Measurements from ENCODE around the gene OLIG2.

OLIG2 gene

DNA sequence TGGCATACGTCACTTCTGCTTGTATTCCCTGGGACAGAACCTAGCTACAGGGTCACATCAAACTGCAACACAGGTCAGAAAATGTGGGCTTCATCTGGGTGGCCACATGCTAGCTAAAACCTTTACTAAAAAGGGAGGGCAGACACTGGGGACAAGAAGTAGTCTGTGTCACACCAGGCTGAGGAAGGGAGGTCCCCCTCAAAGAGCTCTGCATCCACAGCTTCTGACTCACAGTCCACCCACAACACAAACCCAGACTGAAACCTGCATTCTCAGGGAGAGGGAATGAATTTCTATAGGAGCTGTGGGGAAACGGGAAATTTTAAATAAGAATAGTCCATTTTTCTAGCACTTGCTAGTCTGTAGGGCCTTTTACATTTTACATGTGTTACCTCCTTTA is 16.2 kb downstream of the OLIG2 start:
- Histone ChIP-seq H3K4me1 (ENCODE audit: control insufficient read depth in 2 of 2, insufficient read depth in 2 of 2, low read length in 2 of 2) (no peaks in the 10 kb centered on the region), H3K4me3 (ENCODE audit: low read length in 2 of 2) (no peak overlapping the region), H3K27ac (ENCODE audit: low read depth in 2 of 2, low read length in 2 of 2) (no peak overlapping the region), H3K9me3 (ENCODE audit: control insufficient read depth in 2 of 2, low read length in 2 of 2) (no peaks in the 10 kb centered on the region), H3K36me3 (ENCODE audit: control insufficient read depth in 2 of 2, insufficient read depth in 2 of 2, low read length in 2 of 2) (no peaks in the 10 kb centered on the region), H3K27me3 (ENCODE audit: control insufficient read depth in 2 of 2, insufficient read depth in 2 of 2, low read length in 2 of 2) (peaks cover 0 to 3% of the 10 kb centered on the region in 2 donors), H3K9ac (ENCODE audit: low read depth in 1 of 2, low read length in 2 of 2) (no peak overlapping the region)

DNA sequence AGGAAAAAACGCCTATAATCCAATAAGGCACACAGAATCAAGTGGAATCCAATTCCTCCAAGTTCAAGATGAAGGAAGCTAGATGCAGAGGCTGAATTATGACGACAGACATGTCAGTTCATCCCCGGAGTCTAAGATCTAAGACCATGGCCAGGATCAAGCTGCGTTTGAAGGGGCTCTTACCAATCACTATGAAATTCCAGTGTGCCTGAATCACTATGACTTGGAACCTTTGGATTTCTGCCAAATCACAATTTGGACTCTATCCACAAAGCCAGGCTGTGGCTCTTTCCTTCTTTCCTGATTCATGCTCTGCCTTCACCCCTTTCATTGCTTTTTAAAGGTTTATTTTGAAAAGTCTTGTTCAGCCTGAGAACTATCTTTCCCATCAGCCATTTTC is 17.1 kb downstream of the OLIG2 start:
- H3K9ac ChIP-seq (ENCODE audit: low read depth in 1 of 2, low read length in 2 of 2) = no peak overlapping the region
- H3K4me1 ChIP-seq (ENCODE audit: control insufficient read depth in 2 of 2, insufficient read depth in 2 of 2, low read length in 2 of 2) = no peaks in the 10 kb centered on the region
- no peak overlapping the region for H3K4me3 ChIP-seq (ENCODE audit: low read length in 2 of 2)
- H3K27ac ChIP-seq (ENCODE audit: low read depth in 2 of 2, low read length in 2 of 2) = no peak overlapping the region
- H3K36me3 ChIP-seq (ENCODE audit: control insufficient read depth in 2 of 2, insufficient read depth in 2 of 2, low read length in 2 of 2) = no peaks in the 10 kb centered on the region
- H3K27me3 ChIP-seq (ENCODE audit: control insufficient read depth in 2 of 2, insufficient read depth in 2 of 2, low read length in 2 of 2) = peaks cover 0 to 3% of the 10 kb centered on the region in 2 donors
- H3K9me3 ChIP-seq (ENCODE audit: control insufficient read depth in 2 of 2, low read length in 2 of 2) = no peaks in the 10 kb centered on the region

DNA sequence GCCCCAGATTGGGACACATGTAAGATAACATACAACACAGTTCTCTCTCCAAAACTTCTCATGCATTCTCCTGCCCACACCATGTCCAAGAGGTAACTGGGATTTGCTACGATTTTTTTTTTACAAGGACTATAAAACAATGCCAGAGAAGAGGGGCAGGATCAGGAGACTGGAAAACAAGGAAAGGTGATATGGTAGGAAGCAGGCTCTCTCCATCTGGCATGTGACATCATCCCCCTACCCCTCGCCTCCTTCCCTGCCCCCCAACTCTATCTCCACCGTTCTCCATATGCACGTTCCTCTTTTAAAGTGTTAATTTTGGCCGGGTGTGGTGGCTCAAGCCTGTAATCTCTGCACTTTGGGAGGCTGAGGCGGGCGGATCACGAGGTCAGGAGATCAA is 20.7 kb downstream of the OLIG2 start:
- Histone ChIP-seq H3K9me3 (ENCODE audit: control insufficient read depth in 2 of 2, low read length in 2 of 2) (no peaks in the 10 kb centered on the region), H3K4me1 (ENCODE audit: control insufficient read depth in 2 of 2, insufficient read depth in 2 of 2, low read length in 2 of 2) (no peaks in the 10 kb centered on the region), H3K27ac (ENCODE audit: low read depth in 2 of 2, low read length in 2 of 2) (no peak overlapping the region), H3K27me3 (ENCODE audit: control insufficient read depth in 2 of 2, insufficient read depth in 2 of 2, low read length in 2 of 2) (peaks cover 0 to 5% of the 10 kb centered on the region in 2 donors), H3K4me3 (ENCODE audit: low read length in 2 of 2) (no peak overlapping the region), H3K9ac (ENCODE audit: low read depth in 1 of 2, low read length in 2 of 2) (no peak overlapping the region), H3K36me3 (ENCODE audit: control insufficient read depth in 2 of 2, insufficient read depth in 2 of 2, low read length in 2 of 2) (no peaks in the 10 kb centered on the region)

DNA sequence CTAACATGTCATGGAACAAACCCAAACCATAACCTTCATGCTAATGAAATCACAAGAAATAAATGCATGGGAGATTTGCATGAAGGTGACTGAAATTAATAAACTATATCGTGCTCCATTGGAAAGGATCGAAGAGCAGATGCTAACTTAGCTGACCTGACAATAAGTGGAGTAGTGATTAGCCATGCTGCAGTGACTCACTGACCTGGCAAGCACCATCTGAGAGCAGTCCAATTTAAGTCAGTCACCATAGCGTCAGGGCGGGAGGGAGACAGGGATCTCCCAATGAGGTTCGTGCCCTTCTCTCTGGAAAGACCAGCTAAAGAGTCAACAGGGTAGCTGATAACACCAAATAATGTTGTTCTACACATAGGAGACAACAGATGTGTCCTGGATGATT is 21.5 kb downstream of the OLIG2 start:
- Histone ChIP-seq H3K4me3 (ENCODE audit: low read length in 2 of 2) (no peak overlapping the region), H3K9ac (ENCODE audit: low read depth in 1 of 2, low read length in 2 of 2) (no peak overlapping the region), H3K27ac (ENCODE audit: low read depth in 2 of 2, low read length in 2 of 2) (no peak overlapping the region), H3K36me3 (ENCODE audit: control insufficient read depth in 2 of 2, insufficient read depth in 2 of 2, low read length in 2 of 2) (no peaks in the 10 kb centered on the region), H3K9me3 (ENCODE audit: control insufficient read depth in 2 of 2, low read length in 2 of 2) (no peaks in the 10 kb centered on the region), H3K4me1 (ENCODE audit: control insufficient read depth in 2 of 2, insufficient read depth in 2 of 2, low read length in 2 of 2) (no peaks in the 10 kb centered on the region), H3K27me3 (ENCODE audit: control insufficient read depth in 2 of 2, insufficient read depth in 2 of 2, low read length in 2 of 2) (peaks cover 0 to 5% of the 10 kb centered on the region in 2 donors)

DNA sequence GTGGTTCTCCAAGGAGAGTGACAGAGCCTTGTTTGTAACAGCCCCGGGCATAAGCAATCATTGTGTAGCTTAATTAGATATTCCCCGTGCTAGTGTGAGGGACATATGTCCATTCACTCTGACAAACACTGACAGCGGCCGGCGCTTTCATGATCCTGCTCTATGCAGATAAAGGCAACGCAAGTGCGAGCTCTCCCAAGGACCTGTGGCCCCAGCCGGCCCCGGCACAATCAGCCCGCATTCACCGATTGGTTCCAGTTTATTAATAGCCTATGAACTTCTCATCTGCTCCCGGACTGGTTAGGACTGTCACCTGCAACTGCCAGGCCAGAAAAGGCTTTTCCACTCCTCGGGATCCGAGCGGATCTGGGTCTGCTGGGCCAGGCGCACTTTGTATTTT is 26.2 kb downstream of the OLIG2 start:
- H3K4me3 ChIP-seq (ENCODE audit: low read length in 2 of 2) = no peak overlapping the region
- H3K9me3 ChIP-seq (ENCODE audit: control insufficient read depth in 2 of 2, low read length in 2 of 2) = no peaks in the 10 kb centered on the region
- H3K27ac ChIP-seq (ENCODE audit: low read depth in 2 of 2, low read length in 2 of 2) = no peak overlapping the region
- no peak overlapping the region for H3K9ac ChIP-seq (ENCODE audit: low read depth in 1 of 2, low read length in 2 of 2)
- H3K4me1 ChIP-seq (ENCODE audit: control insufficient read depth in 2 of 2, insufficient read depth in 2 of 2, low read length in 2 of 2) = no peaks in the 10 kb centered on the region
- H3K36me3 ChIP-seq (ENCODE audit: control insufficient read depth in 2 of 2, insufficient read depth in 2 of 2, low read length in 2 of 2) = no peaks in the 10 kb centered on the region
- peaks cover 2 to 6% of the 10 kb centered on the region in 2 donors for H3K27me3 ChIP-seq (ENCODE audit: control insufficient read depth in 2 of 2, insufficient read depth in 2 of 2, low read length in 2 of 2)

DNA sequence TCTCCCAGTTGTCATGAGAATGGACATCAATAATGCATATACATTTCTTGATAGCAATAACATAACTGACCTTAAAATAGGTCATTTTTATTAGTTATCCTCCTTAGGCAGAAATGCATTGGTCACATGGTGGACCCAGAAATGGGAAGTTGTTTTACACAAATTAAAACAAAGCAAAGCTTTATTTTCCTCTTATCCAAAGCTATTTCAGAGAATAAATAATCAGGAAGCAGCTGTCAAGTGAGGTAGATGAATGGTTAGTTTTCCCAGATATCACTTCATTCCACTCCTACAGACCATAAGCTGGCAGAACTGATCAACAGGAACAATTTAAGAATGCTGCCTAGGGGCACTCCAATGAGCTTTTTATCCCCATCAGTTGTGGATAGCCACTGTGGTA is 28.2 kb downstream of the OLIG2 start:
- Histone ChIP-seq H3K9ac (ENCODE audit: low read depth in 1 of 2, low read length in 2 of 2) (no peak overlapping the region), H3K9me3 (ENCODE audit: control insufficient read depth in 2 of 2, low read length in 2 of 2) (no peaks in the 10 kb centered on the region), H3K27me3 (ENCODE audit: control insufficient read depth in 2 of 2, insufficient read depth in 2 of 2, low read length in 2 of 2) (peaks cover 0 to 6% of the 10 kb centered on the region in 2 donors), H3K4me1 (ENCODE audit: control insufficient read depth in 2 of 2, insufficient read depth in 2 of 2, low read length in 2 of 2) (no peaks in the 10 kb centered on the region), H3K36me3 (ENCODE audit: control insufficient read depth in 2 of 2, insufficient read depth in 2 of 2, low read length in 2 of 2) (no peaks in the 10 kb centered on the region), H3K27ac (ENCODE audit: low read depth in 2 of 2, low read length in 2 of 2) (no peak overlapping the region), H3K4me3 (ENCODE audit: low read length in 2 of 2) (no peak overlapping the region)

DNA sequence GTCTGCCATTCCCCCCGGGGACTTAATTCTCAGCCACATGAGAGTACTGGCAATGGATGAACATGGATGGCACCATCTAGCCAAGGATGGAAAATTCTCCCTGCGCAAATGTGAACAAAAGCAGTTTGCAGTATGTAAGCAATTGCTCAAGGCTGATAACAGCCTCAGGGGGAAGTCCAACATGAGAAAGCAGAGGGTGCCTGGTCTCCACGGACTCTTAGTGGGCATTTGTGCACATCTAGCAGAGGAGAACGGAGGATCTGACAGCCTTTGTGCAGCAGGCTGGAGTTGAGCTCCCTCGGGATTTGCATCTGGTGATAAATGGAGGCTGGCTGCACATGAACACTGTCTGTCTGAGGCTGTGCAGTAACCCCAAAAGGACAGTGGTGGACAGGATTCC is 30.3 kb downstream of the OLIG2 start:
- H3K4me1 ChIP-seq (ENCODE audit: control insufficient read depth in 2 of 2, insufficient read depth in 2 of 2, low read length in 2 of 2) = no peaks in the 10 kb centered on the region
- H3K27me3 ChIP-seq (ENCODE audit: control insufficient read depth in 2 of 2, insufficient read depth in 2 of 2, low read length in 2 of 2) = peaks cover 0 to 6% of the 10 kb centered on the region in 2 donors
- H3K36me3 ChIP-seq (ENCODE audit: control insufficient read depth in 2 of 2, insufficient read depth in 2 of 2, low read length in 2 of 2) = no peaks in the 10 kb centered on the region
- no peak overlapping the region for H3K4me3 ChIP-seq (ENCODE audit: low read length in 2 of 2)
- no peaks in the 10 kb centered on the region for H3K9me3 ChIP-seq (ENCODE audit: control insufficient read depth in 2 of 2, low read length in 2 of 2)
- H3K9ac ChIP-seq (ENCODE audit: low read depth in 1 of 2, low read length in 2 of 2) = no peak overlapping the region
- H3K27ac ChIP-seq (ENCODE audit: low read depth in 2 of 2, low read length in 2 of 2) = no peak overlapping the region

DNA sequence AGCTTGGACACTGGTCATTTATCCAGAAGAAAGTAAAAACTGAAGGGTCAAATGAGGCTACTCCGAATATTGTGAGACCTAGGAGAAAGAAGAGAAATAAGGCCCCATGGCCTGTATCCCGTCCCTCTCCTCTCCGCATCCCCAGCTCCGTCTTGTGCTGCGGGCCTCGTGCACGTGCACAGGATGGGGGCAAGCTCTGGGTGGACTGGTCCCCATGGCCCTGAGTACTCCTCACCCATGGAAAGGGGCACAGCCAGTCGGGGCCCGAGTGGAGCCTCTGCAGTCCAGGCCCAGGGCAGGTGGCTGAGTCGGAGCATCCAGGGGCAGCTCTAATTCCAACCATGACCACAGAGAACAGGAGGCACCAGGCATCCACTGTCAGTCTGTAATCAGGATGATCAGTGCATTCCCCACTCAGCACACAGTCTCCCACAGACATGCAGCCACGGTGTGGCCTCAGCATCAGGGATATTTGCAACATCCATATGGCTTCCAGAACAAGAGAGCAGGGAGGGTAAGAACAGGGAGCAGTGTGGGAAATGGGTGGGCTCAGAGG is 31.7 kb downstream of the OLIG2 start:
- H3K27me3 ChIP-seq (ENCODE audit: control insufficient read depth in 2 of 2, insufficient read depth in 2 of 2, low read length in 2 of 2) = peaks cover 0 to 6% of the 10 kb centered on the region in 2 donors
- no peak overlapping the region for H3K4me3 ChIP-seq (ENCODE audit: low read length in 2 of 2)
- H3K9me3 ChIP-seq (ENCODE audit: control insufficient read depth in 2 of 2, low read length in 2 of 2) = no peaks in the 10 kb centered on the region
- H3K4me1 ChIP-seq (ENCODE audit: control insufficient read depth in 2 of 2, insufficient read depth in 2 of 2, low read length in 2 of 2) = no peaks in the 10 kb centered on the region
- H3K27ac ChIP-seq (ENCODE audit: low read depth in 2 of 2, low read length in 2 of 2) = no peak overlapping the region
- H3K9ac ChIP-seq (ENCODE audit: low read depth in 1 of 2, low read length in 2 of 2) = no peak overlapping the region
- H3K36me3 ChIP-seq (ENCODE audit: control insufficient read depth in 2 of 2, insufficient read depth in 2 of 2, low read length in 2 of 2) = no peaks in the 10 kb centered on the region

DNA sequence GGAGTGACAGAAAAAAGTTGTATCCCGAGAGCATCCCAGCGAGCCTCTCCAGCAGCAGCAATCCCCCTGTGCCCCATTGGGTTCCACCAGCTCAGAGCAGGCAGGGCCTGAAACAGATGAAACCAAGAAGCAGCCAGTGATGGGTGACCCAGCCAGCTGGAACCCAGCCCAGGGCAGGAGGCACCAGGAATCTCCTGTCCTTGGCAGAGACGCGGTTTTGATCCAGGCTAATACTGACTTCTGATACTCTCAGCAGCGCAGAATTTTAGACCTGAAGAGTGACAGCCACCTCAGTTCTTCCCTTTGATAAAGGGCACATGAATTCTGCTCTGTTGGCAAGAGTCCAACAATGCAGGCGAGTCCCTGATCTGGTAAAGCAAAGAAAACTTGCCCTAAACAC is 32.8 kb downstream of the OLIG2 start:
- Histone ChIP-seq H3K4me1 (ENCODE audit: control insufficient read depth in 2 of 2, insufficient read depth in 2 of 2, low read length in 2 of 2) (no peaks in the 10 kb centered on the region), H3K27ac (ENCODE audit: low read depth in 2 of 2, low read length in 2 of 2) (no peak overlapping the region), H3K9ac (ENCODE audit: low read depth in 1 of 2, low read length in 2 of 2) (no peak overlapping the region), H3K36me3 (ENCODE audit: control insufficient read depth in 2 of 2, insufficient read depth in 2 of 2, low read length in 2 of 2) (no peaks in the 10 kb centered on the region), H3K27me3 (ENCODE audit: control insufficient read depth in 2 of 2, insufficient read depth in 2 of 2, low read length in 2 of 2) (peaks cover 3 to 6% of the 10 kb centered on the region in 2 donors), H3K9me3 (ENCODE audit: control insufficient read depth in 2 of 2, low read length in 2 of 2) (no peaks in the 10 kb centered on the region), H3K4me3 (ENCODE audit: low read length in 2 of 2) (no peak overlapping the region)

DNA sequence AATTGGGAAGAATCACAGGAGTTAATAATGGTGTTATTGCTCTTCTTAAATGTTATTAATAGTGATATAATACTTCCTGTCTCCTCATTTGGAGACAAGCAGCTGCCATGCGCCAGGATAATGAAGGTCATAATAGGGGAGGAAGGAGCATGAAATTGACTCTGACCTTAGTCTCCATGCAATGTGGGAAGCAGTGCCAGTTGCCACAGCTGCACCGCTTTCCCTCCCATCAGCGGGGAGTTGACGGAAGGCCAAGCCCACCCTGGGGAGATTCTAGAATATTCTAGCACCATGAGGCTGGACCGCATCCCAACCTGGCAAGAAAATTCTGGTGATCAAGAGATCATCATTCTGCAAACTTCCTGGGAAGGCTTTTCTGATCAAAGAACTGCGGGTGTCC is 33.2 kb downstream of the OLIG2 start:
- no peak overlapping the region for H3K9ac ChIP-seq (ENCODE audit: low read depth in 1 of 2, low read length in 2 of 2)
- H3K36me3 ChIP-seq (ENCODE audit: control insufficient read depth in 2 of 2, insufficient read depth in 2 of 2, low read length in 2 of 2) = no peaks in the 10 kb centered on the region
- H3K27me3 ChIP-seq (ENCODE audit: control insufficient read depth in 2 of 2, insufficient read depth in 2 of 2, low read length in 2 of 2) = peaks cover 5 to 6% of the 10 kb centered on the region in 2 donors
- no peak overlapping the region for H3K4me3 ChIP-seq (ENCODE audit: low read length in 2 of 2)
- no peaks in the 10 kb centered on the region for H3K4me1 ChIP-seq (ENCODE audit: control insufficient read depth in 2 of 2, insufficient read depth in 2 of 2, low read length in 2 of 2)
- no peak overlapping the region for H3K27ac ChIP-seq (ENCODE audit: low read depth in 2 of 2, low read length in 2 of 2)
- no peaks in the 10 kb centered on the region for H3K9me3 ChIP-seq (ENCODE audit: control insufficient read depth in 2 of 2, low read length in 2 of 2)

DNA sequence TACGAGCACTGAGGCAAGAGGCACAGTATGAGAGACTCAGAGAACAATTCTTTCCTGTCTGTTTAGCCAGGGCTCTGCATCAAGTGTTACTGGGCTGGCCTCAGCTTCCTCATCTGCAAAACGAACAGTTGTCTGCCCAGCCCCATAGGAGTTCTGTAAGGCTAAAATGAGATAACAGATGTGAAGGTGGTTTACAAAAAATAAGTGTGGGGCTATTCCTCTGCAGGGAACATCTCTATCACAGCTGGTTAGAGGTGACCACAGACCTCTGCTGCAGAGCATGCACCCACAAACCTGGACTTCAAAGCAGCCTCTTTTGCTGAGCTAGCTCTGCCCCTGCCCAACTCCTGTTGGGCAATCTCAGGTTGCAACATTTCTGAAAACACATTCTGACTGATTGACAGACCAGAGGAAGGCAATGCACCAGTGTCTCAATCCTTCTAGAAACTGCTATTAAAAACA is 33.7 kb downstream of the OLIG2 start:
- Histone ChIP-seq H3K4me1 (ENCODE audit: control insufficient read depth in 2 of 2, insufficient read depth in 2 of 2, low read length in 2 of 2) (no peaks in the 10 kb centered on the region), H3K9ac (ENCODE audit: low read depth in 1 of 2, low read length in 2 of 2) (no peak overlapping the region), H3K27ac (ENCODE audit: low read depth in 2 of 2, low read length in 2 of 2) (no peak overlapping the region), H3K9me3 (ENCODE audit: control insufficient read depth in 2 of 2, low read length in 2 of 2) (no peaks in the 10 kb centered on the region), H3K27me3 (ENCODE audit: control insufficient read depth in 2 of 2, insufficient read depth in 2 of 2, low read length in 2 of 2) (peaks cover 6% of the 10 kb centered on the region in 2 donors), H3K4me3 (ENCODE audit: low read length in 2 of 2) (no peak overlapping the region), H3K36me3 (ENCODE audit: control insufficient read depth in 2 of 2, insufficient read depth in 2 of 2, low read length in 2 of 2) (no peaks in the 10 kb centered on the region)

Data from mucosa of rectum (tissue), 2 donors.